ENCODE results near the gene KIF4B.

Gene KIF4B

DNA sequence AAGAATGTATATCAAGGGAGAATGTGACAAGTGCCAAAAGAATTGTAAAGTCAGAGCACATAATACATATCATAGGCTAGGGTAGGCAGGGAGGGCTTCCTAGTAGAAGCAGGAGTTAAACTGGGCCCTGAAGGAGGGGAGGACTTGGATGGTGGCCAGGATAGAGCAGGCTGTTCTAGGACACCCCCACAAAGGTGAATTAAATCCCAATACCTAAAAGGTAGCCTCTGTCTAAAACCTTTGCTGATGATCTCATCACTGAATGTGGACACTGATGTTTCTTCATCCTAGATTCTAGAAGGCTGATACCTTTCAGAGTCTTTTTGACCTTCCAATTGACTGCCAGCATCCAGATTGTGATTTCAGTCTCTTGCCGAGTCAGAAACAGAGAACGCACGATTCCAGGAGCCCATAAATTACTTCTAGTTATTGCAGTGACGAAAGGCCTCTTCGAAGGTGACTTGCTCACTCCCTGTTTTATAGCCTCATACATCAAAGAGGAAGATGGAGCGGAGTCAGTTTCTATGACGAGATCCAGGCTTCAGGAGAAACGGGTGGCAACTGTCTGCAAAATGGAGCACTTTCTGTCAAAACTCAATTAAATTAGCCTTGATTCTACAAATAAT is 43.2 kb downstream of the KIF4B start:
- DNase-seq: no peak

- no peak for DNase-seq
These were observed 44.1 kb downstream of the KIF4B start for GRCh38 chr5:155057626-155058025.

- DNase-seq: no peak
These were observed 51.0 kb downstream of the KIF4B start for GRCh38 chr5:155064580-155064979.

DNA sequence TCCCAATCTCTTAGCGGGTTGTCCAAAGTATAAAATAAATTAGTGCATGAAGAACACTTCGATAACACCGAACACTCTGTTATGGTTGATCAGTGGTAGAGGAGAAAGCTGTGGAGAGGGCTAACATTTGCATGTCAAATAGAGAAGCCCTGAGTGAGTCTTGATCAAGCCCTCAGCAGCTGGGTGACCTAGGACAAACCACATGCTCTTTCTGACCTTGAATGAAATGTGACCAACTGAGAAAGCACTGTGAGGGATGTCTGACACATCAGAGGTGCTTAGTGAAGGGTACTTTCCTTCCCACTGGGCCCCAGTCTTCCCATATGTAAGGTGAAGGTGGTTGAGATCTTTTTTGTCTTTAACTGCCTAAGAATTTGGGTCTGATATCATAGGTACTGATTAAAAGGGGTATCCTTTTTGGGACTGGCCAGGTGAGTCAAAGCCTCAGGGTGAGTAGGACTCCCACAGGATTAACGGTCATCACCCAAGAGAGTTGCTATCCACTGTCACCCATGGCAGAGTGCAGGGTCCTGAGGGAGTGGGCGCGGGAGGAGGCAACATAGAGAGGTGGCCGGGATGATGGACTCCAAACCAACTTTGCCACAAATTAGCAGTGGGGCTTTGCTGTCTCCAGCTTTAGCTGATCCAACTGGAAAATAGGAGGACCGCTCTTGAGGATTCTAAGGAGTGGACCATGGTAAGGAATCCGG is 53.5 kb downstream of the KIF4B start:
- no peak for DNase-seq

Measured in NCI-H524 (cell line).